ENCODE data around the gene DDB1. TPM values are rescaled to one million over a fixed set of nuclear protein-coding genes. Genes with fewer than 3 reads are reported as not detected.

Gene DDB1
- total RNA-seq, 1 experiment from 2014 or later = 451 TPM

- no peaks in the 10 kb centered on the region for H4K20me1 ChIP-seq (ENCODE audit: low read length)
- H3K36me3 ChIP-seq (ENCODE audit: low read depth, low read length) = peaks cover 20% of the 10 kb centered on the region
- TF ChIP-seq EZH2 (IDR thresholded peaks at IDR 0.05; ENCODE audit: low read length, unreplicated experiment) = no peak
- TF ChIP-seq EZH2phosphoT487 (IDR thresholded peaks at IDR 0.05; ENCODE audit: borderline replicate concordance, low read length) = no peak
- no peak for TF ChIP-seq CTCF (conservative IDR thresholded peaks at IDR 0.05; ENCODE audit: low read depth, low read length)
- peak overlapping the region; percentile 100 for H3K4me2 ChIP-seq (ENCODE audit: low read length)
- H3K4me3 ChIP-seq (ENCODE audit: low read length) = peak overlapping the region; percentile 79
- H3K79me2 ChIP-seq (ENCODE audit: low read length) = peaks cover 43% of the 10 kb centered on the region
- peaks cover 17% of the 10 kb centered on the region for H3K4me1 ChIP-seq (ENCODE audit: insufficient read depth, low read length)
- 0 out of 2 replicates have a peak, but pooled peaks have one; percentile 0 for ATAC-seq
- peak overlapping the region; percentile 95 for H2AFZ ChIP-seq (ENCODE audit: low read length)
- peak overlapping the region; percentile 96 for H3K9ac ChIP-seq (ENCODE audit: low read length)
- no peaks in the 10 kb centered on the region for H3F3A ChIP-seq (ENCODE audit: low read length, unreplicated experiment)
- BruUV-seq (replicated peaks) = TSS peak; percentile 62
- H3K27ac ChIP-seq (ENCODE audit: low read length) = peak overlapping the region; percentile 93
- no peaks in the 10 kb centered on the region for H3K9me2 ChIP-seq (replicated peaks; ENCODE audit: low read length)
- CTCF ChIA-PET = interaction anchor here (0.8 to 2.5 kb wide), 4 partner anchors 23 to 27 kb away, joined by 3 to 18 read pairs (median 3); no protein-coding TSS in a partner anchor
- H3K9me3 ChIP-seq (ENCODE audit: low read length) = no peaks in the 10 kb centered on the region
- no peaks in the 10 kb centered on the region for H3K27me3 ChIP-seq (ENCODE audit: low read length)
- DNase-seq = peak; percentile 18
- intact Hi-C loops (cut with micrococcal nuclease) = no loop called here
- POLR2A ChIA-PET (ENCODE audit: unreplicated experiment) = interaction anchor here (0.8 to 1.1 kb wide), 4 partner anchors 17 to 334 kb away, joined by 3 to 6 read pairs (median 5); partner anchors contain the start of gene TMEM216
Observed at GRCh38 chr11:61361237-61361740, 28.4 kb upstream of the DDB1 start.

GRCh38 chr11:61359516-61359915 lies 26.6 kb upstream of the DDB1 start:
- DNase-seq = no peak
- CTCF ChIA-PET = no interaction called here
- POLR2A ChIA-PET (ENCODE audit: unreplicated experiment) = interaction anchor here (0.6 kb wide), 1 partner anchor 49 kb away, joined by 5 read pairs; no protein-coding TSS in a partner anchor
- Histone ChIP-seq H3K36me3 (ENCODE audit: low read depth, low read length) (peaks cover 9% of the 10 kb centered on the region), H3K9me2 (replicated peaks; ENCODE audit: low read length) (no peaks in the 10 kb centered on the region), H3K4me2 (ENCODE audit: low read length) (no peak overlapping the region), H3K9me3 (ENCODE audit: low read length) (no peaks in the 10 kb centered on the region), H3F3A (ENCODE audit: low read length, unreplicated experiment) (no peaks in the 10 kb centered on the region), H3K9ac (ENCODE audit: low read length) (no peak overlapping the region), H4K20me1 (ENCODE audit: low read length) (no peaks in the 10 kb centered on the region), H3K27me3 (ENCODE audit: low read length) (no peaks in the 10 kb centered on the region), H3K27ac (ENCODE audit: low read length) (no peak overlapping the region), H3K4me3 (ENCODE audit: low read length) (no peak overlapping the region), H3K4me1 (ENCODE audit: insufficient read depth, low read length) (peaks cover 17% of the 10 kb centered on the region), H3K79me2 (ENCODE audit: low read length) (peaks cover 42% of the 10 kb centered on the region), H2AFZ (ENCODE audit: low read length) (no peak overlapping the region)
- TF ChIP-seq EZH2phosphoT487 (IDR thresholded peaks at IDR 0.05; ENCODE audit: borderline replicate concordance, low read length) (no peak), EZH2 (IDR thresholded peaks at IDR 0.05; ENCODE audit: low read length, unreplicated experiment) (no peak), CTCF (conservative IDR thresholded peaks at IDR 0.05; ENCODE audit: low read depth, low read length) (no peak)
- no peak for ATAC-seq
- BruUV-seq (replicated peaks) = no TSS peak
- intact Hi-C loops (cut with micrococcal nuclease) = no loop called here

- no peak for DNase-seq
- BruUV-seq (replicated peaks) = no TSS peak
- ChIA-PET CTCF (no interaction called here), POLR2A (ENCODE audit: unreplicated experiment) (no interaction called here)
- H3K9me2 ChIP-seq (replicated peaks; ENCODE audit: low read length) = no peaks in the 10 kb centered on the region
- H3K27me3 ChIP-seq (ENCODE audit: low read length) = no peaks in the 10 kb centered on the region
- no peak overlapping the region for H3K4me2 ChIP-seq (ENCODE audit: low read length)
- ATAC-seq = no peak
- peaks cover 13% of the 10 kb centered on the region for H3K4me1 ChIP-seq (ENCODE audit: insufficient read depth, low read length)
- H3K4me3 ChIP-seq (ENCODE audit: low read length) = no peak overlapping the region
- H3K36me3 ChIP-seq (ENCODE audit: low read depth, low read length) = no peaks in the 10 kb centered on the region
- no peaks in the 10 kb centered on the region for H4K20me1 ChIP-seq (ENCODE audit: low read length)
- no peaks in the 10 kb centered on the region for H3F3A ChIP-seq (ENCODE audit: low read length, unreplicated experiment)
- intact Hi-C loops (cut with micrococcal nuclease) = no loop called here
- H3K27ac ChIP-seq (ENCODE audit: low read length) = no peak overlapping the region
- TF ChIP-seq EZH2phosphoT487 (IDR thresholded peaks at IDR 0.05; ENCODE audit: borderline replicate concordance, low read length) = no peak
- TF ChIP-seq EZH2 (IDR thresholded peaks at IDR 0.05; ENCODE audit: low read length, unreplicated experiment) = no peak
- TF ChIP-seq CTCF (conservative IDR thresholded peaks at IDR 0.05; ENCODE audit: low read depth, low read length) = no peak
- no peaks in the 10 kb centered on the region for H3K9me3 ChIP-seq (ENCODE audit: low read length)
- H2AFZ ChIP-seq (ENCODE audit: low read length) = no peak overlapping the region
- H3K79me2 ChIP-seq (ENCODE audit: low read length) = peaks cover 33% of the 10 kb centered on the region
- H3K9ac ChIP-seq (ENCODE audit: low read length) = no peak overlapping the region
Observed at GRCh38 chr11:61358566-61358965, 25.7 kb upstream of the DDB1 start.
